GM23338 (cell line): ENCODE measurements around the gene TSPEAR. TPM values are rescaled to one million over a fixed set of nuclear protein-coding genes. Genes with fewer than 3 reads are reported as not detected.

Experiments used
- ATAC-seq: fragments of 200-7000 bp; cut with Tn5 transposase; 3 replicates; pipeline ENCODE4 v1.9.1; 2020
- DNase-seq: peaks from one replicate; pipeline ENCODE4 v3.0.0-alpha.2; 2015; ENCODE audit warnings: low spot score
- H2AFZ ChIP-seq: fragments of 200-600 bp; sonication (generic); 2 replicates; pipeline ENCODE4 v1.8.0; 2016; ENCODE audit warnings: antibody characterized with exemption, mild to moderate bottlenecking, moderate library complexity
- H3F3A ChIP-seq: fragments of 200-600 bp; sonication (generic); replicated peaks from 2 replicates; pipeline ENCODE4 v1.8.0; 2017; ENCODE audit warnings: antibody characterized with exemption, mixed run types, low read depth
- H3K27ac ChIP-seq: fragments of 200-600 bp; sonication (generic); 2 replicates; pipeline ENCODE4 v1.6.1; 2016; ENCODE audit warnings: low read depth
- H3K27me3 ChIP-seq: fragments of 200-600 bp; sonication (generic); 2 replicates; pipeline ENCODE4 v1.8.0; 2016; ENCODE audit warnings: mild to moderate bottlenecking, mixed run types, moderate library complexity; ENCODE audit not compliant: insufficient read depth
- H3K36me3 ChIP-seq: fragments of 200-600 bp; sonication (generic); 2 replicates; pipeline ENCODE4 v1.8.0; 2016; ENCODE audit warnings: mild to moderate bottlenecking; ENCODE audit not compliant: insufficient read depth
- H3K4me1 ChIP-seq: fragments of 200-600 bp; sonication (generic); 2 replicates; pipeline ENCODE4 v1.8.0; 2016; ENCODE audit warnings: mild to moderate bottlenecking, moderate library complexity; ENCODE audit not compliant: insufficient read depth
- H3K4me2 ChIP-seq: fragments of 200-600 bp; sonication (generic); 2 replicates; pipeline ENCODE4 v1.7.1; 2017; ENCODE audit warnings: mixed run types
- H3K4me3 ChIP-seq: fragments of 200-600 bp; sonication (generic); 2 replicates; pipeline ENCODE4 v1.6.1; 2016; ENCODE audit warnings: mixed run types
- H3K79me2 ChIP-seq: fragments of 200-600 bp; sonication (generic); replicated peaks from 2 replicates; pipeline ENCODE4 v1.8.0; 2017; ENCODE audit warnings: mild to moderate bottlenecking; ENCODE audit not compliant: insufficient read depth
- H3K9me2 ChIP-seq: fragments of 200-600 bp; sonication (generic); 2 replicates; pipeline ENCODE4 v1.8.0; 2017; ENCODE audit not compliant: insufficient read depth
- H4K20me1 ChIP-seq: fragments of 200-600 bp; sonication (generic); replicated peaks from 2 replicates; pipeline ENCODE4 v1.8.0; 2017; ENCODE audit warnings: mild to moderate bottlenecking; ENCODE audit not compliant: insufficient read depth
- H3K27ac Mint-ChIP-seq: 2 replicates; pipeline ENCODE4 v1.8.0; 2020; ENCODE audit warnings: inconsistent platforms, mild to moderate bottlenecking, moderate library complexity, mixed read lengths
- H3K27me3 Mint-ChIP-seq: 3 replicates; pipeline ENCODE4 v1.8.0; 2022; ENCODE audit warnings: low read depth, mild to moderate bottlenecking, moderate library complexity, mixed read lengths, inconsistent platforms; ENCODE audit not compliant: insufficient read depth, poor library complexity
- H3K36me3 Mint-ChIP-seq: 3 replicates; pipeline ENCODE4 v1.8.0; 2021; ENCODE audit warnings: low read depth, mild to moderate bottlenecking, inconsistent platforms, moderate library complexity, mixed read lengths
- H3K4me1 Mint-ChIP-seq: 3 replicates; pipeline ENCODE4 v1.8.0; 2020; ENCODE audit warnings: mild to moderate bottlenecking, inconsistent platforms, mixed read lengths
- H3K4me3 Mint-ChIP-seq: 3 replicates; pipeline ENCODE4 v1.8.0; 2021; ENCODE audit warnings: moderate library complexity, mild to moderate bottlenecking, inconsistent platforms, mixed read lengths
- H3K9me3 Mint-ChIP-seq: 3 replicates; pipeline ENCODE4 v1.8.0; 2020; ENCODE audit warnings: moderate library complexity, mild to moderate bottlenecking, inconsistent platforms, mixed read lengths
- CREB1 ChIP-seq: fragments of 250-450 bp; sonication (Bioruptor Pico); IDR thresholded peaks from 2 replicates; pipeline ENCODE4 v1.5.0; 2020; ENCODE audit warnings: low read depth, mild to moderate bottlenecking, moderate library complexity
- EZH2phosphoT487 ChIP-seq: fragments of 200-600 bp; sonication (generic); IDR thresholded peaks from one replicate; pipeline ENCODE4 v1.8.1; 2018; ENCODE audit warnings: antibody characterized with exemption; ENCODE audit not compliant: unreplicated experiment
- NANOG ChIP-seq: IDR thresholded peaks from 2 replicates; pipeline ENCODE4 v1.6.1; 2016; ENCODE audit warnings: antibody characterized with exemption, borderline replicate concordance
- POLR2AphosphoS5 ChIP-seq: IDR thresholded peaks from 2 replicates; pipeline ENCODE4 v1.6.1; 2016; ENCODE audit warnings: antibody characterized with exemption, low read depth
- STAT1 ChIP-seq: IDR thresholded peaks from one replicate; pipeline ENCODE4 v1.6.1; 2016; ENCODE audit warnings: antibody characterized with exemption; ENCODE audit not compliant: unreplicated experiment
- polyA plus RNA-seq: library from polyadenylated mRNA; unstranded; fragments of >200 nt; fragmentation: Nextera tagmentation; extraction: Ambion mirVana; gene quantifications from 2 replicates; pipeline ENCODE4 v1.2.1, GENCODE V29; 2016
- total RNA-seq: library from RNA; depleted of rRNA; stranded (reverse); fragments of >200 nt; shearing (Covaris generic); gene quantifications from 2 replicates; pipeline ENCODE4 v1.2.3, GENCODE V29; 2014
- TF ChIP-seq, protein P1 (sequence below): IDR thresholded peaks from one replicate; pipeline ENCODE4 v1.6.1; 2018; ENCODE audit warnings: antibody characterized with exemption; ENCODE audit not compliant: unreplicated experiment
- TF ChIP-seq, protein P2 (sequence below), 2 experiments: fragments of 200-600 bp in 1 of 2; sonication (generic) in 1 of 2; conservative IDR thresholded peaks; 2 replicates each; pipeline versions ENCODE4 v1.5.1 to v1.6.1; 2016 to 2017; ENCODE audit warnings: antibody characterized with exemption in 2 of 2, low read depth in 2 of 2, mild to moderate bottlenecking in 2 of 2, moderate library complexity in 1 of 2
- TF ChIP-seq, protein P3 (sequence below): fragments of 250-450 bp; sonication (Bioruptor Pico); IDR thresholded peaks from 2 replicates; pipeline ENCODE4 v1.5.0; 2020; ENCODE audit warnings: mild to moderate bottlenecking, moderate library complexity

TSPEAR gene
- total and polyA plus RNA-seq, 2 experiments from 2014 or later, result 0.35 to 0.92 TPM

DNA sequence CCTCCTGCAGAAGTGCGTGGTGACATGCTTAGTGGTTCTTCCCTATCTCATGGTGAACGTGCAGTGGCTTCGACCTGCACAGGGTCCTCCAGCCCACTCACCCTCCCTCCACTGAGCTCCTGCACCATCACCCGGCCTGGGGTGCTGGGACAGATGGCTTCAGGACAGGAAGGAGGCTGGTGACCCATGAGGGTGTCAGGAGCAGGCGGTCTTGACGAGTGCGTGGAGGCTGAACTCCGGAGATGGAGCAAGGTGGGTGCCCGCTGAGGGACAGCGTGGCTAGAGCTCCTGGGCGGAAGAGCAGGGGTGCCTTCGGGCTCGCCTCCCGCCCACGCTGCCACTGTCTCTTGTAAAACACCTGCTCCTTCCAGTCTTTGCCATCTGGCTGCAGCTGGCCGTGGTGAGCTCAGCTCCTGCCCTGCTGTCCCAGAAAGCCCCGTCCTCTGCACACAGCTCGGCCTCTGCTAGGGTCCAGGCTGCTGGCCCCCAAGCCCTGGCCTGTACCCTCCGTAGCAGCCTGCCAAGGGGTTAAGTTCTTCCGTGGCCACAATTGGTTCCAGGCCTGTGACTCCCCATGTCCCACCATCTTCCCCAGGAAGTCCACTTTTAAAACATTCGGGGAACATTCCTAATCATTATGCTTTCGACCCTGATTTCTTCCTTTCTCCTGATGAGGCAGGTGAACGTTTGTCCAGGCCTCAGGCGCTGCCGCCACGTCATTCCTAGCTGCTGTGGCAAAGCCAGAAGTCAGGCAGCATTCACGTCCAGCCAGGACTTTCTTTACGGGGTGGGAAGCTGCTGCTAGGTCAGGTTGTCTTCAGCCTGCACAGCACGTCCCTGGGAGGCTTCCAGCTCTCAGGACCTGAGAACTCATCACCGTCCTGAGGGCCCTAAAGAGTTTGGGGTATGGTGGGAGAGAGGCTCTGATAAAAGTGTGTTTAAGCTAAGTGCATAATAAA is 179.5 kb downstream of the TSPEAR start (continued):
- TF ChIP-seq, protein P1, sequence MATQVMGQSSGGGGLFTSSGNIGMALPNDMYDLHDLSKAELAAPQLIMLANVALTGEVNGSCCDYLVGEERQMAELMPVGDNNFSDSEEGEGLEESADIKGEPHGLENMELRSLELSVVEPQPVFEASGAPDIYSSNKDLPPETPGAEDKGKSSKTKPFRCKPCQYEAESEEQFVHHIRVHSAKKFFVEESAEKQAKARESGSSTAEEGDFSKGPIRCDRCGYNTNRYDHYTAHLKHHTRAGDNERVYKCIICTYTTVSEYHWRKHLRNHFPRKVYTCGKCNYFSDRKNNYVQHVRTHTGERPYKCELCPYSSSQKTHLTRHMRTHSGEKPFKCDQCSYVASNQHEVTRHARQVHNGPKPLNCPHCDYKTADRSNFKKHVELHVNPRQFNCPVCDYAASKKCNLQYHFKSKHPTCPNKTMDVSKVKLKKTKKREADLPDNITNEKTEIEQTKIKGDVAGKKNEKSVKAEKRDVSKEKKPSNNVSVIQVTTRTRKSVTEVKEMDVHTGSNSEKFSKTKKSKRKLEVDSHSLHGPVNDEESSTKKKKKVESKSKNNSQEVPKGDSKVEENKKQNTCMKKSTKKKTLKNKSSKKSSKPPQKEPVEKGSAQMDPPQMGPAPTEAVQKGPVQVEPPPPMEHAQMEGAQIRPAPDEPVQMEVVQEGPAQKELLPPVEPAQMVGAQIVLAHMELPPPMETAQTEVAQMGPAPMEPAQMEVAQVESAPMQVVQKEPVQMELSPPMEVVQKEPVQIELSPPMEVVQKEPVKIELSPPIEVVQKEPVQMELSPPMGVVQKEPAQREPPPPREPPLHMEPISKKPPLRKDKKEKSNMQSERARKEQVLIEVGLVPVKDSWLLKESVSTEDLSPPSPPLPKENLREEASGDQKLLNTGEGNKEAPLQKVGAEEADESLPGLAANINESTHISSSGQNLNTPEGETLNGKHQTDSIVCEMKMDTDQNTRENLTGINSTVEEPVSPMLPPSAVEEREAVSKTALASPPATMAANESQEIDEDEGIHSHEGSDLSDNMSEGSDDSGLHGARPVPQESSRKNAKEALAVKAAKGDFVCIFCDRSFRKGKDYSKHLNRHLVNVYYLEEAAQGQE, result no peak
- no peak for TF ChIP-seq STAT1
- TF ChIP-seq, protein P2, sequence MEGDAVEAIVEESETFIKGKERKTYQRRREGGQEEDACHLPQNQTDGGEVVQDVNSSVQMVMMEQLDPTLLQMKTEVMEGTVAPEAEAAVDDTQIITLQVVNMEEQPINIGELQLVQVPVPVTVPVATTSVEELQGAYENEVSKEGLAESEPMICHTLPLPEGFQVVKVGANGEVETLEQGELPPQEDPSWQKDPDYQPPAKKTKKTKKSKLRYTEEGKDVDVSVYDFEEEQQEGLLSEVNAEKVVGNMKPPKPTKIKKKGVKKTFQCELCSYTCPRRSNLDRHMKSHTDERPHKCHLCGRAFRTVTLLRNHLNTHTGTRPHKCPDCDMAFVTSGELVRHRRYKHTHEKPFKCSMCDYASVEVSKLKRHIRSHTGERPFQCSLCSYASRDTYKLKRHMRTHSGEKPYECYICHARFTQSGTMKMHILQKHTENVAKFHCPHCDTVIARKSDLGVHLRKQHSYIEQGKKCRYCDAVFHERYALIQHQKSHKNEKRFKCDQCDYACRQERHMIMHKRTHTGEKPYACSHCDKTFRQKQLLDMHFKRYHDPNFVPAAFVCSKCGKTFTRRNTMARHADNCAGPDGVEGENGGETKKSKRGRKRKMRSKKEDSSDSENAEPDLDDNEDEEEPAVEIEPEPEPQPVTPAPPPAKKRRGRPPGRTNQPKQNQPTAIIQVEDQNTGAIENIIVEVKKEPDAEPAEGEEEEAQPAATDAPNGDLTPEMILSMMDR (conservative IDR thresholded peaks at IDR 0.05; ENCODE audit: low read depth in 2 of 2), result no peak

DNA sequence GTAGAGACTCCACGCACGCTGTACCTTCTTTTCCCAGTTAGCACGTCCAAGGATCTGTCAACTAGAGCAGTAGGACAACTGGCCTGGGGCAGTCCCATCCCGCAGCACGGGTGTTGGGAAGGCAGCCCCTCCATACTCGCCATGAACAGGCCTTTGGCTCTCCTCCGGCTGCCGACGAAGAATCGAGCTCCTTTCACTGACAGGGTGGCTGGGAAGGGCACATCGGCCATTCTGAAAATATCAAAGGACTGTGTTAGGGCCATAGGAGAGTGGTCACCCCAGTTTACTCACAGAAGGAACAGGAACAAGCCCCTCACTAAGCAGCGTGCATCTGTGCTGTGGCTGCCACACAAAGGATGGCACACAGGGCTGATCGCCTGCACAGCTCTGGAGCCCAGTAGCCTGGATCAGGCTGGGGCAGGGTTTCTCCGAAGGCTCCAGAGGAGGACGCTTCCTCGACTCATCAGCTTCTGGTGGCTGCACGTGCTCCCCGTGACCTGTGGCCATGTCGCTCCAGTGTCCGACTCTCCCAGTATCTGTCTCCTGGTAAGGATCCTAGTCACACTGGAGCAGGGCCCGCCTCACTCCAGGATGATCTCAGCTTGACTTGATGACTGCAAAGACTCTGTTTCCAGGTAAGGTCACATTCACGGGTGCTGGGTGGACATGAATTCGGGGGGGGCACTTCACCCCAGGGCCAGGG is 180.3 kb downstream of the TSPEAR start:
- H3K4me2 ChIP-seq, result no peak overlapping the region
- Mint-ChIP-seq H3K4me1 (peaks cover 3% of the 10 kb centered on the region; the same call in 2 of the 3 replicates), H3K9me3 (peaks cover 4% of the 10 kb centered on the region; the same call in 1 of the 3 replicates), H3K27ac (no peak overlapping the region), H3K27me3 (peaks cover 6% of the 10 kb centered on the region), H3K36me3 (no peaks in the 10 kb centered on the region), H3K4me3 (no peak overlapping the region)
- H3K9me2 ChIP-seq, result 0 out of 2 replicates have a peak, but pooled peaks cover 1% of the 10 kb centered on the region
- no peak overlapping the region for H2AFZ ChIP-seq
- no peaks in the 10 kb centered on the region for H3K4me1 ChIP-seq
- no peaks in the 10 kb centered on the region for H3K36me3 ChIP-seq
- no peaks in the 10 kb centered on the region for H3K79me2 ChIP-seq
- no peaks in the 10 kb centered on the region for H3F3A ChIP-seq
- H3K27ac ChIP-seq, result no peak overlapping the region
- H3K4me3 ChIP-seq, result no peak overlapping the region
- DNase-seq (no peak), ATAC-seq (no peak)
- H4K20me1 ChIP-seq, result no peaks in the 10 kb centered on the region
- H3K27me3 ChIP-seq, result no peaks in the 10 kb centered on the region
- no peak for TF ChIP-seq EZH2phosphoT487
- no peak for TF ChIP-seq STAT1
- TF ChIP-seq POLR2AphosphoS5, result no peak
- TF ChIP-seq, protein P2 (conservative IDR thresholded peaks at IDR 0.05; ENCODE audit: low read depth in 2 of 2), result no peak
- TF ChIP-seq NANOG, result no peak
- TF ChIP-seq, protein P3, sequence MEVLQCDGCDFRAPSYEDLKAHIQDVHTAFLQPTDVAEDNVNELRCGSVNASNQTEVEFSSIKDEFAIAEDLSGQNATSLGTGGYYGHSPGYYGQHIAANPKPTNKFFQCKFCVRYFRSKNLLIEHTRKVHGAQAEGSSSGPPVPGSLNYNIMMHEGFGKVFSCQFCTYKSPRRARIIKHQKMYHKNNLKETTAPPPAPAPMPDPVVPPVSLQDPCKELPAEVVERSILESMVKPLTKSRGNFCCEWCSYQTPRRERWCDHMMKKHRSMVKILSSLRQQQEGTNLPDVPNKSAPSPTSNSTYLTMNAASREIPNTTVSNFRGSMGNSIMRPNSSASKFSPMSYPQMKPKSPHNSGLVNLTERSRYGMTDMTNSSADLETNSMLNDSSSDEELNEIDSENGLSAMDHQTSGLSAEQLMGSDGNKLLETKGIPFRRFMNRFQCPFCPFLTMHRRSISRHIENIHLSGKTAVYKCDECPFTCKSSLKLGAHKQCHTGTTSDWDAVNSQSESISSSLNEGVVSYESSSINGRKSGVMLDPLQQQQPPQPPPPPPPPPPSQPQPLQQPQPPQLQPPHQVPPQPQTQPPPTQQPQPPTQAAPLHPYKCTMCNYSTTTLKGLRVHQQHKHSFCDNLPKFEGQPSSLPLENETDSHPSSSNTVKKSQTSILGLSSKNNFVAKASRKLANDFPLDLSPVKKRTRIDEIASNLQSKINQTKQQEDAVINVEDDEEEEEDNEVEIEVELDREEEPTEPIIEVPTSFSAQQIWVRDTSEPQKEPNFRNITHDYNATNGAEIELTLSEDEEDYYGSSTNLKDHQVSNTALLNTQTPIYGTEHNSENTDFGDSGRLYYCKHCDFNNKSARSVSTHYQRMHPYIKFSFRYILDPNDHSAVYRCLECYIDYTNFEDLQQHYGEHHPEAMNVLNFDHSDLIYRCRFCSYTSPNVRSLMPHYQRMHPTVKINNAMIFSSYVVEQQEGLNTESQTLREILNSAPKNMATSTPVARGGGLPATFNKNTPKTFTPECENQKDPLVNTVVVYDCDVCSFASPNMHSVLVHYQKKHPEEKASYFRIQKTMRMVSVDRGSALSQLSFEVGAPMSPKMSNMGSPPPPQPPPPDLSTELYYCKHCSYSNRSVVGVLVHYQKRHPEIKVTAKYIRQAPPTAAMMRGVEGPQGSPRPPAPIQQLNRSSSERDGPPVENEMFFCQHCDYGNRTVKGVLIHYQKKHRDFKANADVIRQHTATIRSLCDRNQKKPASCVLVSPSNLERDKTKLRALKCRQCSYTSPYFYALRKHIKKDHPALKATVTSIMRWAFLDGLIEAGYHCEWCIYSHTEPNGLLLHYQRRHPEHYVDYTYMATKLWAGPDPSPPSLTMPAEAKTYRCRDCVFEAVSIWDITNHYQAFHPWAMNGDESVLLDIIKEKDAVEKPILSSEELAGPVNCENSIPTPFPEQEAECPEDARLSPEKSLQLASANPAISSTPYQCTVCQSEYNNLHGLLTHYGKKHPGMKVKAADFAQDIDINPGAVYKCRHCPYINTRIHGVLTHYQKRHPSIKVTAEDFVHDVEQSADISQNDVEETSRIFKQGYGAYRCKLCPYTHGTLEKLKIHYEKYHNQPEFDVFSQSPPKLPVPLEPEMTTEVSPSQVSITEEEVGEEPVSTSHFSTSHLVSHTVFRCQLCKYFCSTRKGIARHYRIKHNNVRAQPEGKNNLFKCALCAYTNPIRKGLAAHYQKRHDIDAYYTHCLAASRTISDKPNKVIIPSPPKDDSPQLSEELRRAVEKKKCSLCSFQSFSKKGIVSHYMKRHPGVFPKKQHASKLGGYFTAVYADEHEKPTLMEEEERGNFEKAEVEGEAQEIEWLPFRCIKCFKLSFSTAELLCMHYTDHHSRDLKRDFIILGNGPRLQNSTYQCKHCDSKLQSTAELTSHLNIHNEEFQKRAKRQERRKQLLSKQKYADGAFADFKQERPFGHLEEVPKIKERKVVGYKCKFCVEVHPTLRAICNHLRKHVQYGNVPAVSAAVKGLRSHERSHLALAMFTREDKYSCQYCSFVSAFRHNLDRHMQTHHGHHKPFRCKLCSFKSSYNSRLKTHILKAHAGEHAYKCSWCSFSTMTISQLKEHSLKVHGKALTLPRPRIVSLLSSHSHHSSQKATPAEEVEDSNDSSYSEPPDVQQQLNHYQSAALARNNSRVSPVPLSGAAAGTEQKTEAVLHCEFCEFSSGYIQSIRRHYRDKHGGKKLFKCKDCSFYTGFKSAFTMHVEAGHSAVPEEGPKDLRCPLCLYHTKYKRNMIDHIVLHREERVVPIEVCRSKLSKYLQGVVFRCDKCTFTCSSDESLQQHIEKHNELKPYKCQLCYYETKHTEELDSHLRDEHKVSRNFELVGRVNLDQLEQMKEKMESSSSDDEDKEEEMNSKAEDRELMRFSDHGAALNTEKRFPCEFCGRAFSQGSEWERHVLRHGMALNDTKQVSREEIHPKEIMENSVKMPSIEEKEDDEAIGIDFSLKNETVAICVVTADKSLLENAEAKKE (CRISPR knock-in tag), result no peak
- TF ChIP-seq CREB1 (CRISPR knock-in tag), result no peak
